Measurements from ENCODE around the gene UHRF2. TPM values are rescaled to one million over a fixed set of nuclear protein-coding genes. Genes with fewer than 3 reads are reported as not detected.
"Not testable (repeated sequence)": the region's sequence is repeated elsewhere in the genome, so short reads cannot be mapped to it uniquely, and the experiment has no call there.

Gene UHRF2
- 22.8 TPM for total RNA-seq

- TF ChIP-seq CTCF (IDR thresholded peaks at IDR 0.05): peak in 1 of 3 experiments; percentile 21
- Histone ChIP-seq H3K4me3 (peak within 1 kb of the TSS; percentile 97 to 98), H3K27ac (peak within 1 kb of the TSS; percentile 86 to 92), H3K4me1 (peaks cover 6% of the 10 kb centered on the region in 2 donors), H3K27me3 (no peaks in the 10 kb centered on the region), H3K36me3 (no peaks in the 10 kb centered on the region), H3K9me3 (no peaks in the 10 kb centered on the region)
- intact Hi-C loops (cut with DNase I): loop anchor here (1.0 to 10.0 kb wide), 8 partner anchors 29 to 788 kb away; partner anchors contain the start of genes IL33 and RIC1
- DNase-seq (ENCODE audit: low spot score in 2 of 2): peak; percentile 97 to 99
Measured at GRCh38 chr9:6412487-6413364, at the start of gene UHRF2. UHRF2 (plus strand) TSS chr9:6413199; CDS start chr9:6413491, 292 bp downstream.

- Histone ChIP-seq H3K4me3 (no peak overlapping the region), H3K4me1 (no peaks in the 10 kb centered on the region), H3K9me3 (no peaks in the 10 kb centered on the region), H3K27ac (no peak overlapping the region), H3K36me3 (no peaks in the 10 kb centered on the region), H3K27me3 (no peaks in the 10 kb centered on the region)
- no peak for DNase-seq (ENCODE audit: low spot score in 2 of 2)
- TF ChIP-seq CTCF (IDR thresholded peaks at IDR 0.05): no peak
- intact Hi-C loops (cut with DNase I): loop anchor here (5.0 kb wide), 1 partner anchor 110 kb away; no protein-coding TSS in a partner anchor
Measured at GRCh38 chr9:6367128-6367890, 45.7 kb upstream of the UHRF2 start.

- Histone ChIP-seq H3K36me3 (no peaks in the 10 kb centered on the region), H3K27me3 (no peaks in the 10 kb centered on the region), H3K4me1 (no peaks in the 10 kb centered on the region), H3K9me3 (no peaks in the 10 kb centered on the region), H3K27ac (no peak overlapping the region), H3K4me3 (no peak overlapping the region)
- intact Hi-C loops (cut with DNase I): loop anchor here (5.0 kb wide), 1 partner anchor 108 kb away; no protein-coding TSS in a partner anchor
- no peak for TF ChIP-seq CTCF (IDR thresholded peaks at IDR 0.05)
- DNase-seq (ENCODE audit: low spot score in 2 of 2): no peak
Measured at GRCh38 chr9:6368831-6369230, 44.2 kb upstream of the UHRF2 start.

DNA sequence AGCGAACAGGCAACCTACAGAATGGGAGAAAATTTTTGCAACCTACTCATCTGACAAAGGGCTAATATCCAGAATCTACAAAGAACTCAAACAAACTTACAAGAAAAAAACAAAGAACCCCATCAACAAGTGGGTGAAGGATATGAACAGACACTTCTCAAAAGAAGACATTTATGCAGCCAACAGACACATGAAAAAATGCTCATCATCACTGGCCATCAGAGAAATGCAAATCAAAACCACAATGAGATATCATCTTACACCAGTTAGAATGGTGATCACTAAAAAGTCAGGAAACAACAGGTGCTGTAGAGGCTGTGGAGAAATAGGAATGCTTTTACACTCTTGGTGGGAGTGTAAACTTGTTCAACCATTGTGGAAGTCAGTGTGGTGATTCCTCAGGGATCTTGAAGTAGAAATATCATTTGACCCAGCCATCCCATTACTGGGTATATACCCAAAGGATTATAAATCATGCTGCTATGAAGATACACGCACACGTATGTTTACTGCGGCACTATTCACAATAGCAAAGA, 31.5 kb upstream of the UHRF2 start:
- intact Hi-C loops (cut with DNase I): loop anchor here (2.0 to 10.0 kb wide), 2 partner anchors 27 to 183 kb away; no protein-coding TSS in a partner anchor
- not testable (repeated sequence) for H3K4me1 ChIP-seq; H3K4me3 ChIP-seq; H3K27ac ChIP-seq; DNase-seq (ENCODE audit: low spot score in 2 of 2); H3K27me3 ChIP-seq; H3K9me3 ChIP-seq; H3K36me3 ChIP-seq

DNA sequence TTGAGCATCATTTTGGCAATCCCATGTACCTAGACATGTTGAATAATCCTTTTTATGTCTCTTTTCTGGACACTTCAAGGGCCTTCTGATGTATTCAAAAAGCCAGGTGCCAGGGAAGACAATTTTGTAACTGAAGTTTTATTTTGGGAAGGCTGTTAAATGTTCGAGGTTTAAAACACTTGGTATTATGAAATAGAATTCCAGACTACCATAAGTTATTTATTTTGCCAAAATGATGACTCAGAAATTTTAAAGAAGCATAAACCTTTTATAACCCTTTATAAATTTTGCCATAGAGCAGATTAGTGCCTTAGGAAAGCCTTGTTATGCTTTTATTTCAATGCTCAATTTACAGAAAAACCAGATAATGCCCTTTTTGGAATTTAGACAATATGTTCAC, 30.3 kb upstream of the UHRF2 start:
- no peak overlapping the region for H3K4me3 ChIP-seq

More for the DNA sequence above, 30.3 kb upstream of the UHRF2 start:
- TF ChIP-seq CTCF (IDR thresholded peaks at IDR 0.05): no peak
- intact Hi-C loops (cut with DNase I): loop anchor here (1.0 to 10.0 kb wide), 3 partner anchors 28 to 182 kb away; partner anchors contain the start of gene UHRF2
- H3K4me1 ChIP-seq: peaks cover 4 to 5% of the 10 kb centered on the region in 2 donors
- H3K9me3 ChIP-seq: no peaks in the 10 kb centered on the region
- peak overlapping the region; percentile 73 to 74 for H3K27ac ChIP-seq
- H3K27me3 ChIP-seq: no peaks in the 10 kb centered on the region
- no peaks in the 10 kb centered on the region for H3K36me3 ChIP-seq
- DNase-seq (ENCODE audit: low spot score in 2 of 2): no peak

Measured in ascending aorta (tissue), 2 donors.